Panc1 (cell line): ENCODE results near the gene TNIK. TPM values are rescaled to one million over a fixed set of nuclear protein-coding genes. Genes with fewer than 3 reads are reported as not detected.

ENCODE experiments used
- ATAC-seq: fragments of 200-7000 bp; cut with Tn5 transposase; 2 replicates; pipeline ENCODE4 v1.9.1; 2020; ENCODE audit warnings: mild to moderate bottlenecking, moderate library complexity
- BruUV-seq: library from RNA; stranded (reverse); fragments of 400-500 nt; replicated peaks from 2 replicates; lab custom pipeline; 2021; lab: Mats Ljungman, UMichigan
- CTCF ChIA-PET: fragments of 300-600 bp; sonication (Branson Sonifier 250); formaldehyde crosslinking; loops from one replicate; lab custom pipeline; 2022; ENCODE audit warnings: antibody characterized with exemption; lab: Charles Lee
- POLR2A ChIA-PET: fragments of 300-600 bp; sonication (Branson Sonifier 250); formaldehyde crosslinking; loops from one replicate; lab custom pipeline; 2022; ENCODE audit warnings: antibody characterized with exemption; lab: Charles Lee
- DNase-seq: peaks from one replicate; pipeline ENCODE4 v3.0.0-alpha.2; 2010; ENCODE audit warnings: low read depth, low spot score
- H3K27ac ChIP-seq: 2 replicates; pipeline ENCODE4 v1.5.1; 2011; ENCODE audit warnings: mild to moderate bottlenecking, low read length, inconsistent platforms
- H3K27me3 ChIP-seq: fragments of 200-500 bp; sonication (Bioruptor generic); 2 replicates; pipeline ENCODE4 v1.6.0; 2014; ENCODE audit warnings: low read length, inconsistent platforms; ENCODE audit not compliant: control insufficient read depth, insufficient read depth
- H3K36me3 ChIP-seq: fragments of 200-500 bp; sonication (Bioruptor generic); 2 replicates; pipeline ENCODE4 v1.5.1; 2014; ENCODE audit warnings: inconsistent platforms, mild to moderate bottlenecking, low read length, moderate library complexity; ENCODE audit not compliant: control insufficient read depth, insufficient read depth
- H3K4me1 ChIP-seq: 2 replicates; pipeline ENCODE4 v1.5.1; 2011; ENCODE audit warnings: inconsistent platforms, mild to moderate bottlenecking, low read length, moderate library complexity; ENCODE audit not compliant: control insufficient read depth, insufficient read depth
- H3K4me3 ChIP-seq, 2 experiments: 2 replicates each; pipeline ENCODE4 v1.5.1; 2011 to 2012; ENCODE audit warnings: low read depth in 2 of 2, low read length in 2 of 2, mild to moderate bottlenecking in 2 of 2, inconsistent platforms in 1 of 2, moderate library complexity in 1 of 2
- H3K9me3 ChIP-seq: fragments of 200-500 bp; sonication (Bioruptor generic); 2 replicates; pipeline ENCODE4 v1.5.1; 2014; ENCODE audit warnings: low read depth, mild to moderate bottlenecking, inconsistent platforms, low read length, moderate library complexity; ENCODE audit not compliant: control insufficient read depth, insufficient read depth
- CTCF ChIP-seq: fragments of 450-650 bp; IDR thresholded peaks from 2 replicates; pipeline ENCODE4 v1.5.1; 2017; ENCODE audit warnings: mild to moderate bottlenecking
- POLR2AphosphoS5 ChIP-seq: IDR thresholded peaks from 2 replicates; pipeline ENCODE4 v1.6.1; 2012; ENCODE audit warnings: mild to moderate bottlenecking, low read depth, low read length, moderate library complexity
- REST ChIP-seq, 2 experiments: IDR thresholded peaks; 2 replicates each; pipeline ENCODE4 v1.6.1; 2011 to 2012; ENCODE audit warnings: low read depth in 2 of 2, control low read depth in 1 of 2, low read length in 1 of 2, mild to moderate bottlenecking in 1 of 2, moderate library complexity in 1 of 2; ENCODE audit not compliant: insufficient read depth in 1 of 2
- SIN3A ChIP-seq: IDR thresholded peaks from 2 replicates; pipeline ENCODE4 v1.6.1; 2012; ENCODE audit warnings: low read depth, mild to moderate bottlenecking, low read length, moderate library complexity, borderline replicate concordance; ENCODE audit not compliant: insufficient read depth
- TCF7L2 ChIP-seq: IDR thresholded peaks from 2 replicates; pipeline ENCODE4 v1.6.1; 2011; ENCODE audit warnings: mild to moderate bottlenecking, low read depth, low read length, inconsistent platforms
- in situ Hi-C: cut with HindIII; loops from 2 replicates; pipeline ENCODE4 v1.10.0; 2016; ENCODE audit warnings: low sequenced_read_pairs, low pct_unique_long_range_greater_than_20kb
- intact Hi-C: fragments of 100-400 bp; cut with micrococcal nuclease; formaldehyde crosslinking; loops from one replicate; pipeline ENCODE4 v1.10.0; 2022; ENCODE audit not compliant: unreplicated experiment
- total RNA-seq: library from RNA; stranded (reverse); gene quantifications from one replicate; pipeline ENCODE4 v1.2.1, GENCODE V29; 2021; ENCODE audit not compliant: unreplicated experiment

Gene TNIK
- total RNA-seq, 1 experiment from 2014 or later, result 1.9 TPM

GRCh38 chr3:171201825-171202224 lies 258.4 kb downstream of the TNIK start:
- ATAC-seq (no peak), DNase-seq (no peak)
- no TSS peak for BruUV-seq
- in situ Hi-C loops, result no loop called here
- Histone ChIP-seq H3K27ac (no peak overlapping the region), H3K4me1 (no peaks in the 10 kb centered on the region), H3K27me3 (peaks cover 3% of the 10 kb centered on the region; the same call in 1 of the 2 replicates), H3K36me3 (no peaks in the 10 kb centered on the region), H3K9me3 (no peaks in the 10 kb centered on the region), H3K4me3 (no peak overlapping the region)
- ChIA-PET POLR2A (no interaction called here), CTCF (no interaction called here)
- intact Hi-C loops, result no loop called here
- no peak for TF ChIP-seq POLR2AphosphoS5
- no peak for TF ChIP-seq SIN3A
- TF ChIP-seq CTCF, result no peak
- no peak for TF ChIP-seq REST (IDR thresholded peaks at IDR 0.05; ENCODE audit: insufficient read depth in 1 of 2, low read depth in 2 of 2, low read length in 1 of 2)
- no peak for TF ChIP-seq TCF7L2

GRCh38 chr3:171200750-171201088 lies 259.5 kb downstream of the TNIK start:
- intact Hi-C loops, result no loop called here
- POLR2A ChIA-PET, result no interaction called here
- CTCF ChIA-PET, result no interaction called here
- Histone ChIP-seq H3K9me3 (no peaks in the 10 kb centered on the region), H3K4me1 (no peaks in the 10 kb centered on the region), H3K27me3 (peaks cover 3% of the 10 kb centered on the region; the same call in 1 of the 2 replicates), H3K4me3 (no peak overlapping the region), H3K27ac (no peak overlapping the region), H3K36me3 (no peaks in the 10 kb centered on the region)
- DNase-seq (no peak), ATAC-seq (no peak)
- BruUV-seq, result no TSS peak
- TF ChIP-seq POLR2AphosphoS5, result no peak
- no peak for TF ChIP-seq TCF7L2
- TF ChIP-seq SIN3A, result no peak
- in situ Hi-C loops, result no loop called here

- BruUV-seq, result no TSS peak
- in situ Hi-C loops, result no loop called here
- H3K4me3 ChIP-seq, result no peak overlapping the region
- intact Hi-C loops, result no loop called here
- H3K9me3 ChIP-seq, result no peaks in the 10 kb centered on the region
- ChIA-PET POLR2A (no interaction called here), CTCF (no interaction called here)
- no peak for ATAC-seq
- no peak for DNase-seq
- no peak overlapping the region for H3K27ac ChIP-seq
- no peak for TF ChIP-seq TCF7L2
- TF ChIP-seq POLR2AphosphoS5, result no peak
- no peak for TF ChIP-seq CTCF
- TF ChIP-seq REST (IDR thresholded peaks at IDR 0.05; ENCODE audit: insufficient read depth in 1 of 2, low read depth in 2 of 2, low read length in 1 of 2), result no peak
- no peak for TF ChIP-seq SIN3A
- no peaks in the 10 kb centered on the region for H3K36me3 ChIP-seq
- H3K4me1 ChIP-seq, result no peaks in the 10 kb centered on the region
- peaks cover 3% of the 10 kb centered on the region; the same call in 1 of the 2 replicates for H3K27me3 ChIP-seq
Observed at GRCh38 chr3:171200052-171200749, 260.0 kb downstream of the TNIK start.
